Esophagus (tissue), 2 donors: ENCODE measurements around the gene USH2A. TPM values are rescaled to one million over a fixed set of nuclear protein-coding genes. Genes with fewer than 3 reads are reported as not detected.

Experiments
- H3K27ac ChIP-seq, 2 donors: one replicate each; pipeline ENCODE4 v1.5.1; 2013; ENCODE audit warnings: low read depth in 2 of 2, mild to moderate bottlenecking in 2 of 2, inconsistent platforms in 1 of 2, low read length in 1 of 2, moderate library complexity in 1 of 2
- H3K27me3 ChIP-seq, 2 donors: one replicate each; pipeline ENCODE4 v1.6.1; 2013; ENCODE audit warnings: low read length in 2 of 2, control low read depth in 1 of 2, mild to moderate bottlenecking in 1 of 2; ENCODE audit not compliant: insufficient read depth in 2 of 2, control insufficient read depth in 1 of 2
- H3K36me3 ChIP-seq, 2 donors: one replicate each; pipeline ENCODE4 v1.6.1; 2013; ENCODE audit warnings: low read length in 1 of 2; ENCODE audit not compliant: control insufficient read depth in 2 of 2, insufficient read depth in 2 of 2
- H3K4me1 ChIP-seq, 2 donors: one replicate each; pipeline ENCODE4 v1.6.1; 2013; ENCODE audit warnings: low read length in 1 of 2; ENCODE audit not compliant: control insufficient read depth in 2 of 2, insufficient read depth in 2 of 2
- H3K4me3 ChIP-seq, 2 donors: one replicate each; pipeline ENCODE4 v1.5.1; 2013; ENCODE audit warnings: low read length in 2 of 2, mild to moderate bottlenecking in 2 of 2, low read depth in 1 of 2, moderate library complexity in 1 of 2
- H3K9me3 ChIP-seq, 2 donors: one replicate each; pipeline ENCODE4 v1.6.1; 2013; ENCODE audit warnings: mild to moderate bottlenecking in 2 of 2, low read depth in 1 of 2, low read length in 1 of 2, moderate library complexity in 1 of 2; ENCODE audit not compliant: control insufficient read depth in 2 of 2, insufficient read depth in 1 of 2
- WGBS, 2 donors: extraction: QIAGEN DNeasy Blood & Tissue Kit; methylation state at CpG; one replicate each; pipeline ENCODE4 v1.1.7; 2013; 5-methylcytosine and 5-hydroxymethylcytosine counted together
- polyA plus RNA-seq, 2 donors: library from polyadenylated mRNA; stranded (reverse); fragments of 200-250 nt; gene quantifications; one replicate each; pipeline ENCODE4 v1.2.3, GENCODE V29; 2013
- donor health status: healthy with polysubstance abuse.
- donor health status: Bipolar disorder and iron deficiency.

USH2A gene
- polyA plus RNA-seq, 2 donors = under 0.01 TPM; not detected in 1

DNA sequence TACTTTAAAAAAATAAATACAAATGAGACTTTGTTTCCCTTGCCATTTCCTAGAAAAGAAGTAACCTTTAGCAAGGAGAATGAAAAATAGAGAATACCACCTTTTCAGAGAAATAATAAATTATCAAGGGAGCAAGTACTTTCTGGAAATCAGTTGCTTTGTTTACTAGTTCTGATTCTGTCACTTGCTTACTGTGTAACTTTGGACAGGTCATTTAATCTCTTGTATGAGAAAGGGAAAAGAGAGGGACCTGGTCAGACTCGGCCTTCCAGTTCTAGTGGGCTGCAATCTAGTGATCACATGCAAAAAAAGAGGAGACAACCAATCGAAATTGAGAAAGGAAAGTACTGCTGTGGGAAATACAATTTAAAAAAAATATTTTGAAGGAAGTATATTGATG lies 822.0 kb downstream of the USH2A start:
- Histone ChIP-seq H3K36me3 (no peaks in the 10 kb centered on the region), H3K27ac (no peak overlapping the region), H3K9me3 (no peaks in the 10 kb centered on the region), H3K27me3 (no peaks in the 10 kb centered on the region), H3K4me1 (no peaks in the 10 kb centered on the region), H3K4me3 (no peak overlapping the region)
- 75 to 82% methylated on average over 2 of the region's 2 CpGs for WGBS, 2 donors

DNA sequence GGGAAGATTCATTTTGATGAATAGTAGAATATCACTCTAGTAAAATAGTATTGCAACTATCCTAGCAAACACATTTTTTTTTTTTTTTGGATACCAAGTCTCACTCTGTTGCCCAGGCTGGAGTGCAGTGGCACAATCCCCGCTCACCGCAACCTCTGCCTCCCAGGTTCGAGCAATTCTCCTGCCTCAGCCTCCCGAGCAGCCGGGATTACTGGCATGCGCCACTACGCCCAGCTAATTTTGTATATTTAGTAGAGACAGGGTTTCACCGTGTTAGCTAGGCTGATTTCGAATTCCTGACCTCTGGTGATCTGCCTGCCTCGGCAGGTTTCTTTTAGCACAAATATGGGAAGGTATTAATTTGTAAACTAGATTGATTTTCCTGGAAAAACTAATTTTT lies 822.4 kb downstream of the USH2A start:
- Histone ChIP-seq H3K9me3 (no peaks in the 10 kb centered on the region), H3K27ac (peak overlapping the region in 1 of 2 donors; percentile 30), H3K36me3 (no peaks in the 10 kb centered on the region), H3K4me3 (no peak overlapping the region), H3K27me3 (no peaks in the 10 kb centered on the region), H3K4me1 (no peaks in the 10 kb centered on the region)
- WGBS, 2 donors = 90% methylated on average over 10 of the region's 10 CpGs

DNA sequence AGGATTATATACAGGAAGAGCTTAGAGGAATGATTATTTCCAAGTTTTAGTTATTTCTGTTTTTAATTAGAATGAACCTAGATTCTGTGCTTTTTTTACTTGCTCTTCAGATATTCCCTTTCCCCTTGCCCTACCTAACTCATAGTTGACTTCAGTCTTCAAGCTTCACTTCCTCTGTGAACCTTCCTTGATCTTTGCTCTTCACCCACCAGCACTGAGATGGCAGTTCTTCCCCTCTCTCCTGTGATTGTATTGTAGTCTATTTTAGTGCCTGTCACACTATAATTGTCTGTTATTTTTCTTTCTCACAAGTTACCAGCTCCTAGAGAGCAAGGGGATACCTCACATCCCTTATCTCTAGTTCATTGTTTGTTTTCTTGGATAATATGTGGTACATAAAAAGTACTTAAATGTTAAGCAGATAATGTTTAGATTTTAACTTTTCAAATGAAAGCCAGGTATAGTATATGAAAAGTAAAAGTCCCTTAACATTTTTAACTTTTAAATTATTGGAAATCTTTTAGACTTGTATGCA lies 822.9 kb downstream of the USH2A start:
- Histone ChIP-seq H3K36me3 (no peaks in the 10 kb centered on the region), H3K27ac (no peak overlapping the region), H3K9me3 (no peaks in the 10 kb centered on the region), H3K27me3 (no peaks in the 10 kb centered on the region), H3K4me1 (no peaks in the 10 kb centered on the region), H3K4me3 (no peak overlapping the region)

DNA sequence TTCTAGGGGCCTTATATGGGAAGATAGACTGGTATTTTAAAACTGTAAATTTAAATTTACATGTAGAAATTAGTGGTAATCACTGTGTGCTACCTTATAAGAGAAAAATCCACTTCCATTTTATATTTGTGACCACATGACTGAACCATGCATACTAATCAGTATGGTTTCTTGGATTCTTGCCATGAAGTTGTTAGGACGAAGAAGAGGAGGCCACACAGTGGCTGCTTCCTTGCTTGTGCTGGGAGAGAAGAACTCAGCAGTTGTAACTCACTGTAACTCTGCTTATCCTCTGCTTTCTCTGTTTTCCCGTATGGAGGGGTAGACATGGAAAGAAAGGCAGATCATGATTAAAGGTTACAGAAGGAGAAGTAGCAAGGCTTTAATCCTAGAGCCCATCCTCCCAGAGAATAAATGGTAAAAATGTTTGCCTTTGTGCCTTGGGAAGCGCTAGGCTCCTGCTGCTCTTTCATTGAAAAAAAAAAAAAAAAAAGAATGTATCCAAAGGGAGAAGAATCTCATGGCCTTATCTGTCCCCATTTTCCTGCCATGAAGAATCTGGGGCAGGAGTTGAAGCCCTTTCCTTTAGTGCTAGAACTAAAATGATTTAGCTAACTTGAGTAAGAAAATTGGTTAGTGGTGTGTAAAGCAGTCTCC lies 823.7 kb downstream of the USH2A start:
- no peaks in the 10 kb centered on the region for H3K27me3 ChIP-seq
- 65 to 75% methylated on average over 3 of the region's 3 CpGs for WGBS, 2 donors
- no peaks in the 10 kb centered on the region for H3K4me1 ChIP-seq
- no peaks in the 10 kb centered on the region for H3K9me3 ChIP-seq
- no peak overlapping the region for H3K27ac ChIP-seq
- no peaks in the 10 kb centered on the region for H3K36me3 ChIP-seq
- H3K4me3 ChIP-seq = no peak overlapping the region

DNA sequence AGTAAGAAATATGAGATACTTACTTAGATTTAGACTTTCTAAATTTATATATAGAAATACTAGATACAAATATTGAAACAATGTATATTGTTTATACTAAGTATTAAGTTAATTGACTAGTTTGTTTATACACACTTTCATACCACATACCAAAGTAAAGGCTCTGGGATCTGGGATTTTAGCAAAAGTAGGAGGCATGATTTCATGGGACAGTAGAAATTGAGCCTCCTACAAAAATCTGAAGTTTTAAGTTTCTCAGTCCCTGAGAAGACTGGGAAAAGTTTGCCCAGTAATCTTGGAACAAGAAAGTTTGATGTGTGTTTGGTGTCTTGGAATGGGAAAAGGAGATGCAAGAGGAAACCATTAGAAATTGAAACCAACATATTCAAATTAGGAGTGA lies 825.3 kb downstream of the USH2A start:
- Histone ChIP-seq H3K36me3 (no peaks in the 10 kb centered on the region), H3K27ac (no peak overlapping the region), H3K4me1 (no peaks in the 10 kb centered on the region)

DNA sequence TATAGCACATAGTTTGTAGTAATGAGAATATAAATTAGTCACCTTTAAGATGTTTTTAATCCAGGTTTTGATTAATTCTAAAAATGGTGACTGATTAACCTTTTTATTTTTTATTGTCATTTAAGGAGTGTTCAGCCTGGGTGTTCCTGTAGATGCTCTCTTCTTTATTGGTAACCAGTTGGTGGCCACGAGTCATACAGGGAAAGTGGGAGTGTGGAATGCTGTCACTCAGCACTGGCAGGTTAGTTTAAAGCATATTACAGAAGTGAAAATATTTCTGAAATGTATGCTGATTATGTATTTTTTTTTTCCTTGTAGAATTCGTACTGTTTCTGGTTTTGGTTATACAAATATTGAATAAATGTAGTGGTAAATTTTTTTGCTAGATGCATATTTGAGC lies 828.0 kb downstream of the USH2A start:
- 60 to 74% methylated on average over 2 of the region's 2 CpGs for WGBS, 2 donors

More for the DNA sequence above, 825.3 kb downstream of the USH2A start:
- Histone ChIP-seq H3K4me3 (no peak overlapping the region), H3K9me3 (no peaks in the 10 kb centered on the region), H3K27me3 (no peaks in the 10 kb centered on the region)

DNA sequence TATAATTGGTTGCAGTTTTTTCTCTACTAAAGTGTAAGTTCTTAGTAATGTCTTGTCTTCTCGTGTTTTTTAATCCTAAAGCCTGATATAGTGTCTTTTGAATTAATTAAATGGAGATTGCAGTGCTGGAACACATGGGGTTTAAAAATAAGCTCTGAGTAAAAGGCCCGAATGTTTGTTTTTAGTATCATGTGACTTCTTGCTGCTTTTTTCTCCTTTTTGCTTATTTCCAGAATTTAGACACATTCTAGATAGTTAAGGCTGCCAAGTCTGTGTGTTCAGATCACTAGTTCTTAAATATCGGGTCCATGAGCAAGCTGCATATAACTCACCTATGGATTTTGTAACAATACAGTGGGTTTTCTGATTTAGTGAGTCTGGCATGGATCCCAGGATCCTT lies 828.6 kb downstream of the USH2A start:
- WGBS, 2 donors = 47 to 57% methylated on average over 3 of the region's 3 CpGs
- no peaks in the 10 kb centered on the region for H3K9me3 ChIP-seq
- no peaks in the 10 kb centered on the region for H3K4me1 ChIP-seq
- H3K4me3 ChIP-seq = no peak overlapping the region
- no peaks in the 10 kb centered on the region for H3K27me3 ChIP-seq
- H3K36me3 ChIP-seq = no peaks in the 10 kb centered on the region
- no peak overlapping the region for H3K27ac ChIP-seq

More for the DNA sequence above, 828.0 kb downstream of the USH2A start:
- no peaks in the 10 kb centered on the region for H3K27me3 ChIP-seq
- H3K27ac ChIP-seq = no peak overlapping the region
- no peaks in the 10 kb centered on the region for H3K9me3 ChIP-seq
- no peak overlapping the region for H3K4me3 ChIP-seq
- no peaks in the 10 kb centered on the region for H3K36me3 ChIP-seq
- H3K4me1 ChIP-seq = no peaks in the 10 kb centered on the region

DNA sequence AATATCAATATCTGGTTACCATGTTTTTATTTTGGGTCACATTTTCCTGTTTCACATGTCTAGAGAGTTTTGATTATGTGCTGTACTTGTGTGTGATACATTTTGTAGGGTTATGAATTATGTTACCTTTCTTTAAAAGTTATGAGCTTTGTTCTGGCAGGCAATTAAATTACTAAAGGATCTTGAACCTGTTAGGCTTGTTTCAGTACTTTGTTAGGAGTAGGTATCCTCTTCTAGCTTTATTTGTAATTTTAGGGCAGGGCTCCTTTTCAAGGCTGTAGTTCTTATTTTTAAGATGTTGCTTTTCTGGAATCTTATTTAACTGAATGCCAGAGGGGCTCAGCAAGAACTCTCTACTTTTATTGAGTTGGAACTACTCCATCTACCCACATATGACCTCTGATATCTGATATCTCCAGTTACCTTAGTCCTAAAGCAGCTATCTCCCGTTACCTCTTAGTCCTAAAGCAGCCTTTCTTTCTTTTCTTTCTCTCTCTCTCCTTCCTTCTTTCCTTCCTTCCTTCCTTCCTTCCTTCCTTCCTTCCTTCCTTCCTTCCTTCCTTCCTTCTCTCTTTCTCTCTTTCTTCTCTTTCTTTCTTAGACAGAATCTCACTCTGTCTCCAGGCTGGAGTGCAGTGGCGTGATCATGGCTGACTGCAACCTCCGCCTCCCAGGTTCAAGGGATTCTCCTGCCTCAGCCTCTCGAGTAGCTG lies 832.3 kb downstream of the USH2A start:
- Histone ChIP-seq H3K27me3 (no peaks in the 10 kb centered on the region), H3K27ac (peak overlapping the region; percentile 61 to 71), H3K4me3 (no peak overlapping the region), H3K9me3 (no peaks in the 10 kb centered on the region), H3K36me3 (no peaks in the 10 kb centered on the region), H3K4me1 (no peaks in the 10 kb centered on the region)
- 78 to 83% methylated on average over 4 of the region's 4 CpGs for WGBS, 2 donors

DNA sequence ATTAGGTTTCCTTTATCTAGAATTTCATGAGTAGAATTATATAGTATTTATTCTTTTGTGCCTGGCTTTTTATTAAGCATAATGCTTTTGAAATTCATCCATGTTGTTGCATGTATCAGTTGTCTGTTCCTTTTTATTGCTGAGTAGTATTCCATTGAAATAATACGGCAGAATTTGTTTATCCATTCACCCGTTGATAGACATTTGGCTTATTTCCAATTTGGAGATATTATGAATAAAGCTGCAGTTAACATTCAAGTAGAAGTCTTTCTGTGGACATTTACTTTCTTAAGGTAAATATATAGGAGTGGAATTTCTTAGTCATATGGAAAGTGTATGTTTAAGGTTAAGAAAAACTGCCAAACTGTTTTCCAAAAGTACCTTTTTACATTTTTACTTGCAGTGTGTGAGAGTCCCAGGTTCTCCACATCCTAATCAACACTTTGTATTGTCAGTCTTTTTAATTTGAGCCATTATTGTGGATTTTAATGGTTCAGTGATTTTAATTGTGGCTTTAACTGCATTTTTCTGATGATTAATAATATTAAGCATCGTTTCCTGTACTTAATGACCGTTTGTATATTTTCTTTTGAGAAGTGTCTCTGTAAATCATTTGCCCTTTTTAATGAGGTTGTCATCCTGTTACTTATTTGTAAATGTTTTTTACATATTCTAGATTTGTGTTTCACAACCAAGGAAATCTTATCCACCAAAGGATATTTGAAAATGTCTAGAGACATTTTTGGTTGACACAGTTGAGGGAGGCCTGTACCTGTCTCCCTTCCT lies 833.4 kb downstream of the USH2A start:
- Histone ChIP-seq H3K27me3 (no peaks in the 10 kb centered on the region), H3K27ac (peak overlapping the region; percentile 21 to 64), H3K36me3 (no peaks in the 10 kb centered on the region), H3K4me1 (no peaks in the 10 kb centered on the region), H3K9me3 (no peaks in the 10 kb centered on the region), H3K4me3 (no peak overlapping the region)
- 54 to 58% methylated on average over 4 of the region's 4 CpGs for WGBS, 2 donors
